ENCODE measurements around the gene MCCD1.

MCCD1 gene

DNA sequence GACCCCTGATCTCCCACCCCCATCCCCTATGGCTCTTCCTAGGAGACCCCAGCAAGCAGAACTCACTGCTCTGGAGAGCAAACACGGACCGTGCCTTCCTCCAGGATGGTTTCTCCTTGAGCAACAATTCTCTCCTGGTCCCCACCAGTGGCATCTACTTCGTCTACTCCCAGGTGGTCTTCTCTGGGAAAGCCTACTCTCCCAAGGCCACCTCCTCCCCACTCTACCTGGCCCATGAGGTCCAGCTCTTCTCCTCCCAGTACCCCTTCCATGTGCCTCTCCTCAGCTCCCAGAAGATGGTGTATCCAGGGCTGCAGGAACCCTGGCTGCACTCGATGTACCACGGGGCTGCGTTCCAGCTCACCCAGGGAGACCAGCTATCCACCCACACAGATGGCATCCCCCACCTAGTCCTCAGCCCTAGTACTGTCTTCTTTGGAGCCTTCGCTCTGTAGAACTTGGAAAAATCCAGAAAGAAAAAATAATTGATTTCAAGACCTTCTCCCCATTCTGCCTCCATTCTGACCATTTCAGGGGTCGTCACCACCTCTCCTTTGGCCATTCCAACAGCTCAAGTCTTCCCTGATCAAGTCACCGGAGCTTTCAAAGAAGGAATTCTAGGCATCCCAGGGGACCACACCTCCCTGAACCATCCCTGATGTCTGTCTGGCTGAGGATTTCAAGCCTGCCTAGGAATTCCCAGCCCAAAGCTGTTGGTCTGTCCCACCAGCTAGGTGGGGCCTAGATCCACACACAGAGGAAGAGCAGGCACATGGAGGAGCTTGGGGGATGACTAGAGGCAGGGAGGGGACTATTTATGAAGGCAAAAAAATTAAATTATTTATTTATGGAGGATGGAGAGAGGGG is 44.7 kb downstream of the MCCD1 start:
- no peak for DNase-seq

DNA sequence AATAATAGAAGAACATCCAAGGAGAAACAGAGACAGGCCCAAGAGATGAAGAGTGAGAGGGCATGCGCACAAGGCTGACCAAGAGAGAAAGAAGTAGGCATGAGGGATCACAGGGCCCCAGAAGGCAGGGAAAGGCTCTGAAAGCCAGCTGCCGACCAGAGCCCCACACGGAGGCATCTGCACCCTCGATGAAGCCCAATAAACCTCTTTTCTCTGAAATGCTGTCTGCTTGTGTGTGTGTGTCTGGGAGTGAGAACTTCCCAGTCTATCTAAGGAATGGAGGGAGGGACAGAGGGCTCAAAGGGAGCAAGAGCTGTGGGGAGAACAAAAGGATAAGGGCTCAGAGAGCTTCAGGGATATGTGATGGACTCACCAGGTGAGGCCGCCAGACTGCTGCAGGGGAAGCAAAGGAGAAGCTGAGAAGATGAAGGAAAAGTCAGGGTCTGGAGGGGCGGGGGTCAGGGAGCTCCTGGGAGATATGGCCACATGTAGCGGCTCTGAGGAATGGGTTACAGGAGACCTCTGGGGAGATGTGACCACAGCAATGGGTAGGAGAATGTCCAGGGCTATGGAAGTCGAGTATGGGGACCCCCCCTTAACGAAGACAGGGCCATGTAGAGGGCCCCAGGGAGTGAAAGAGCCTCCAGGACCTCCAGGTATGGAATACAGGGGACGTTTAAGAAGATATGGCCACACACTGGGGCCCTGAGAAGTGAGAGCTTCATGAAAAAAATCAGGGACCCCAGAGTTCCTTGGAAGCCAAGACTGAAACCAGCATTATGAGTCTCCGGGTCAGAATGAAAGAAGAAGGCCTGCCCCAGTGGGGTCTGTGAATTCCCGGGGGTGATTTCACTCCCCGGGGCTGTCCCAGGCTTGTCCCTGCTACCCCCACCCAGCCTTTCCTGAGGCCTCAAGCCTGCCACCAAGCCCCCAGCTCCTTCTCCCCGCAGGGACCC is 45.6 kb downstream of the MCCD1 start:
- no peak for DNase-seq

DNA sequence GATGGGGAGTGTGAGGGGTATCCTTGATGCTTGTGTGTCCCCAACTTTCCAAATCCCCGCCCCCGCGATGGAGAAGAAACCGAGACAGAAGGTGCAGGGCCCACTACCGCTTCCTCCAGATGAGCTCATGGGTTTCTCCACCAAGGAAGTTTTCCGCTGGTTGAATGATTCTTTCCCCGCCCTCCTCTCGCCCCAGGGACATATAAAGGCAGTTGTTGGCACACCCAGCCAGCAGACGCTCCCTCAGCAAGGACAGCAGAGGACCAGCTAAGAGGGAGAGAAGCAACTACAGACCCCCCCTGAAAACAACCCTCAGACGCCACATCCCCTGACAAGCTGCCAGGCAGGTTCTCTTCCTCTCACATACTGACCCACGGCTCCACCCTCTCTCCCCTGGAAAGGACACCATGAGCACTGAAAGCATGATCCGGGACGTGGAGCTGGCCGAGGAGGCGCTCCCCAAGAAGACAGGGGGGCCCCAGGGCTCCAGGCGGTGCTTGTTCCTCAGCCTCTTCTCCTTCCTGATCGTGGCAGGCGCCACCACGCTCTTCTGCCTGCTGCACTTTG is 46.7 kb downstream of the MCCD1 start, which contains the start of gene TNF:
TSS of gene TNF (plus strand) at position 231 of the 567 bp plus-strand sequence. CDS start at position 408, 177 bp downstream.
- DNase-seq, result no peak

DNA sequence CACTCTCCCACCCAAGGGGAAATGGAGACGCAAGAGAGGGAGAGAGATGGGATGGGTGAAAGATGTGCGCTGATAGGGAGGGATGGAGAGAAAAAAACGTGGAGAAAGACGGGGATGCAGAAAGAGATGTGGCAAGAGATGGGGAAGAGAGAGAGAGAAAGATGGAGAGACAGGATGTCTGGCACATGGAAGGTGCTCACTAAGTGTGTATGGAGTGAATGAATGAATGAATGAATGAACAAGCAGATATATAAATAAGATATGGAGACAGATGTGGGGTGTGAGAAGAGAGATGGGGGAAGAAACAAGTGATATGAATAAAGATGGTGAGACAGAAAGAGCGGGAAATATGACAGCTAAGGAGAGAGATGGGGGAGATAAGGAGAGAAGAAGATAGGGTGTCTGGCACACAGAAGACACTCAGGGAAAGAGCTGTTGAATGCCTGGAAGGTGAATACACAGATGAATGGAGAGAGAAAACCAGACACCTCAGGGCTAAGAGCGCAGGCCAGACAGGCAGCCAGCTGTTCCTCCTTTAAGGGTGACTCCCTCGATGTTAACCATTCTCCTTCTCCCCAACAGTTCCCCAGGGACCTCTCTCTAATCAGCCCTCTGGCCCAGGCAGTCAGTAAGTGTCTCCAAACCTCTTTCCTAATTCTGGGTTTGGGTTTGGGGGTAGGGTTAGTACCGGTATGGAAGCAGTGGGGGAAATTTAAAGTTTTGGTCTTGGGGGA is 47.4 kb downstream of the MCCD1 start:
- no peak for DNase-seq

DNA sequence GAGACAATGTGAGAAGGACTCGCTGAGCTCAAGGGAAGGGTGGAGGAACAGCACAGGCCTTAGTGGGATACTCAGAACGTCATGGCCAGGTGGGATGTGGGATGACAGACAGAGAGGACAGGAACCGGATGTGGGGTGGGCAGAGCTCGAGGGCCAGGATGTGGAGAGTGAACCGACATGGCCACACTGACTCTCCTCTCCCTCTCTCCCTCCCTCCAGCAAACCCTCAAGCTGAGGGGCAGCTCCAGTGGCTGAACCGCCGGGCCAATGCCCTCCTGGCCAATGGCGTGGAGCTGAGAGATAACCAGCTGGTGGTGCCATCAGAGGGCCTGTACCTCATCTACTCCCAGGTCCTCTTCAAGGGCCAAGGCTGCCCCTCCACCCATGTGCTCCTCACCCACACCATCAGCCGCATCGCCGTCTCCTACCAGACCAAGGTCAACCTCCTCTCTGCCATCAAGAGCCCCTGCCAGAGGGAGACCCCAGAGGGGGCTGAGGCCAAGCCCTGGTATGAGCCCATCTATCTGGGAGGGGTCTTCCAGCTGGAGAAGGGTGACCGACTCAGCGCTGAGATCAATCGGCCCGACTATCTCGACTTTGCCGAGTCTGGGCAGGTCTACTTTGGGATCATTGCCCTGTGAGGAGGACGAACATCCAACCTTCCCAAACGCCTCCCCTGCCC is 48.3 kb downstream of the MCCD1 start:
- no peak for DNase-seq

DNA sequence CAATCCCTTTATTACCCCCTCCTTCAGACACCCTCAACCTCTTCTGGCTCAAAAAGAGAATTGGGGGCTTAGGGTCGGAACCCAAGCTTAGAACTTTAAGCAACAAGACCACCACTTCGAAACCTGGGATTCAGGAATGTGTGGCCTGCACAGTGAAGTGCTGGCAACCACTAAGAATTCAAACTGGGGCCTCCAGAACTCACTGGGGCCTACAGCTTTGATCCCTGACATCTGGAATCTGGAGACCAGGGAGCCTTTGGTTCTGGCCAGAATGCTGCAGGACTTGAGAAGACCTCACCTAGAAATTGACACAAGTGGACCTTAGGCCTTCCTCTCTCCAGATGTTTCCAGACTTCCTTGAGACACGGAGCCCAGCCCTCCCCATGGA is 48.8 kb downstream of the MCCD1 start:
- DNase-seq, result no peak

DNA sequence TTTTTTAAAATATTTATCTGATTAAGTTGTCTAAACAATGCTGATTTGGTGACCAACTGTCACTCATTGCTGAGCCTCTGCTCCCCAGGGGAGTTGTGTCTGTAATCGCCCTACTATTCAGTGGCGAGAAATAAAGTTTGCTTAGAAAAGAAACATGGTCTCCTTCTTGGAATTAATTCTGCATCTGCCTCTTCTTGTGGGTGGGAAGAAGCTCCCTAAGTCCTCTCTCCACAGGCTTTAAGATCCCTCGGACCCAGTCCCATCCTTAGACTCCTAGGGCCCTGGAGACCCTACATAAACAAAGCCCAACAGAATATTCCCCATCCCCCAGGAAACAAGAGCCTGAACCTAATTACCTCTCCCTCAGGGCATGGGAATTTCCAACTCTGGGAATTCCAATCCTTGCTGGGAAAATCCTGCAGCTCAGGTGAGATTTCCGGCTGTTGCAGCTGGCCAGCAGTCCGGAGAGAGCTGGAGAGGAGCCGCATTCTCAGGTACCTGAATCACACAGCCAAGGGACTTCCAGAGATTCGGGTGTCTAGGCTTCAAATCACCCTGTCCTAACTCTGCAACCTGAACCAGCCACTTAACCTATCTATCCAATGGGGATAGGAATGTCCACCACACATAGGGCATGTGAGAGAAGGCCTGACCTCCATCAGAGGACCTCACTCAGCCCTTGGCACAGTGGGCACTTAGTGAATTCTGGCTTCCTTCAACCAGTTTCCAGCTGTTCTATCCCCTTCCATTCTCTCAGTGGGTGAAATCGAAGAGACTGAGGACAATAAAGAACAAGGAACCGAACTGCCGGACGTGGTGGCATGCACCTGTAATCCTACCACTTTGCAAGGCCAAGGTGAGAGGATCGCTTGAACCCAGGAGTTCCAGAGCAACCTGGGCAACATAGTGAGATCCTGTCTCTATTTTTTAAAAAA is 49.7 kb downstream of the MCCD1 start:
- no peak for DNase-seq

DNA sequence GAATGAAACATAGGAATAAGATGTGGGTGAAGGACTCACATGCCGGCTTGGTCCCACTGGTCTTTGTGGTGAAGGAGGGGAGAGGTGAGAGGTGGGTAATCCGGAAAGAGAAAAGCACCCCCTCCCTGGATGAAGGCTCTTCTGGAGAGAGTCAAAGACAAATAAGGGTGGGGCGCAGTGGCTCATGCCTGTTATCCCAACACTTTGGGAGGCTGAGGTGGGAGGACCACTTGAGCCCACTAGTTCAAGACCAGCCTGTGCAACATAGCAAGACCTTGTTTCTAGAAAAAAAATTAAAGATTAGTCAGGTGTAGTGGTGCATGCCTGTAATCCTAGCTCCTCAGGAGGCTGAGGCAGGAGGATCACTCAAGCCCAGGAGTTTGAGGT is 50.4 kb downstream of the MCCD1 start:
- DNase-seq, result no peak

All from midbrain (tissue), 1 donor.